ENCODE results near the gene ZNRF4. TPM values are rescaled to one million over a fixed set of nuclear protein-coding genes. Genes with fewer than 3 reads are reported as not detected.

The ZNRF4 gene
- polyA plus RNA-seq, 4 donors: not detected

DNA sequence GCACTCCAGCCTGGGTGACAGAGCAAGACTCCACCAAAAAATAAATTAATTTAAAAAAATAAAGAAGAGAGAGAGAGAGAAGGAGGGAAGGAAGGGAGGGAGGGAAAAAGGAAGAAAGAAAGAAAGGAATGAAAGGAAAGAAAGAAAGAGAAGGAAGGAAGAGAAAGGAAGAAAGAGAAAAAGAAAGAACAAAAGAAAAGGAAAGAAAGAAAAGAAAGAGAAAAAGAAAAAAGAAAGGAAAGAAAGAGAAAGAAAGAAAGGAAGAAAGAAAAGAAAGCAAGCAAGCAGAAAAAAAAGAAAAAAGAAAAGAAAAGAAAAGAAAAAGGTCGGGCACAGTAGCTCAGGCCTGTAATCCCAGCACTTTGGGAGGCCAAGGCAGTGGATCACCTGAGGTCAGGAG lies 14.9 kb upstream of the ZNRF4 start:
- DNase-seq (ENCODE audit: low read depth in 4 of 4, low spot score in 3 of 4): no peak

DNA sequence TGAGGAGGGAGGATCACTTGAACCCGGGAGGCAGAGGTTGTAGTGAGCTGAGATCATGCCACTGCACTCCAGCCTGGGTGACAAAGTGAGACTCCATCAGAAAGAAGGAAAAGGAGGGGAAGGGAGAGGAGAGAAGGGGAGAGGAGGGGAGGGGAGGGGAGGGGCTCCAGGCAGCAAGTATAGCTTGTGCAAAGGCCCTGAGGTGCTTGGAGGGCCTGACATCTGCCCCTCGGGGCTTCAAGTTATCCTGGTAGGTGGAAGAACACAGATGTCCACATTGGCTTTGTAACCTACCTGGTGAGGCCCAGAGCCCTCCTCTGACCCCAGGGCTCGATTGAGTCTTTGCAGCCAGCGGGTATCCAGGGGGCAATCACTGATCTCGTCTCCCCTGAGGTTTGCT lies 11.5 kb upstream of the ZNRF4 start:
- DNase-seq (ENCODE audit: low read depth in 4 of 4, low spot score in 3 of 4): no peak

DNA sequence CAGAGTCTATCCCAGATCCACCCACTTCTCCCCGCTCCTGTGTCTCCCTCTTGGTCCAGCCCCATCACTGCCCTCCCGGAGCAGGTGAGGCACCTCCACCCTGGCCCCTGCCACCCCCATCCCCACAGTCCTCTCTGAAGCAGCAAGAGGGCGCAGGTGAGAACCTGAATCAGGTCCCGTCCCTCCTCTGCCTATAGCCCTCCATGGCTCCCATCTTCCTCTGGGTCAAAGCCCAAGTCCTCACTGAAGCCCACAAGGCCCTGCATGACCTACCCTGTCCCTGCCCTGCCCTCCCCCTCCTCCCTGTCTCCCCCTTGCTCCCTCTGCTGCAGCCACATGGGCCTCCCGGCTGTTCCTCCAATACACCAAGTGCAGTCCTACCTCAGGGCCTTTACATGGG lies 10.8 kb upstream of the ZNRF4 start:
- no peak for DNase-seq (ENCODE audit: low read depth in 4 of 4, low spot score in 3 of 4)

DNA sequence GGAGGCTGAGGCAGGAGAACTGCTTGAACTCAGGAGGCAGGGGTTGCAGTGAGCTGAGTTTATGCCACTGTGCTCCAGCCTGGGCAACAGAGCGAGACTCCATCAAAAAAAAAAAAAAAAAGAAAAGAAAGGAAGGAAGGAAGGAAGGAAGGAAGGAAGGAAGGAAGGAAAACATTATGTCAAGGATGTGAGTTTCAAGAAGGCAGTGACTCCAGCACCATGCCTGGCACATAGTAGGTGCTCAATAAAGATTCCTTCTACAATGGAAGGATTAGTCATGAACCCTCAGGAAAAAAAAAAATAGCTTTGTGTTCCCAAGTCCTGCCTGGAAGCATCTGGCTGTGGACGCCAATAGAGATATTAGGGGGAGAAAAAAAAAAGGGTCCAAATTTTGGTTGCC lies 10.1 kb upstream of the ZNRF4 start:
- DNase-seq (ENCODE audit: low read depth in 4 of 4, low spot score in 3 of 4): no peak

DNA sequence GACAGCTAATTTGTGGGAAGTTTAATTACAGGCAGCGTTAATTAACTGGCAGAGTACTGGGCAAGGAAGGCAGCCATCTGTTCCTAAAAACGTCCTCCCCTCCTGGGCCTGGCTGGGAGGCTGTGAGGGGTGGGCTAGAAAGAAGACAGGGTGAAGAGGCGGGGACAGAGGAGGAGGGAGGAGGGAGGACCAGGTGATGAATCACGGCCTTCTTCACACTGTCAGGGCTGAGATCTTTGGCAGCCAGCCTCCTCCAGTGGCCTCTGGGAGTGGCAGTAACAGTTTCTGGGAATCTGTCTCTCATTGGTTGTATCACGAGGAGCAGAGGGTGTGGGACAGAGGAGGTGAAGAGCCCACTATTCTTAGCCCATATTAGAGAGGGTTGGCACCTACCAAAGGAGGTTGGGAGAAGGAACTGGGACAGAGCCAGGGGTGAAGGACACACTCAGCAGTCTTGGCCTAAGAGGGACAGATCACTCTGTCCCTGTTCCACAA lies 9.6 kb upstream of the ZNRF4 start:
- DNase-seq (ENCODE audit: low read depth in 4 of 4, low spot score in 3 of 4): no peak

DNA sequence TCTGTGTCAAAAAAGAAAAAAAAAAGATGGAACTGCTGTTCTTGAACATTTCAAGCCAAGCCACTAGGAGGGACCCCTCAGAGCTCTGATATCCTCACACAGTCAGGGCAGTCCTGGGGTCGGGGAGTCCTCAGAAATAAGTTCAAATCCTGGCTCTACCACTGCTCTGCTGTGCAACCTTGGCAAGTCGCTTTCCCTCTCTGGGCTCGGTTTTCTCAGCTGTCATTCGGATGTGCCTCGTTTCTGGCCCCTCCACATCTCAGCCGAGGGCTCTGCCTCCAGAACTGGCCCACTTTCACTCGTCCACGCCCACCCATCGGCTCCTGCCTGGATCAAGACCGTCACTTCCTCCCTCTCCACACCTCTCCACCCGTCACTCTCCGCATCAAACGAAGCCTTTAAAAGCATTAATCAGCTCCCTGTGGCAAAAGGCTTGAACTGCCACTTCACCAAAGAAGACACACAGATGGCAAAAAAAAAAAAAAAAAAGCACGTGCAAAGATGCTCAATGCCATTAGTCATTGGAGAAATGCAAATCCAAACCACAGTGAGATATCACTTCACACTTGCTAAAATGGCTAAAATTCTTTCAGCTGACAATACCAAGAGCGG lies 7.4 kb upstream of the ZNRF4 start:
- DNase-seq (ENCODE audit: low read depth in 4 of 4, low spot score in 3 of 4): no peak

DNA sequence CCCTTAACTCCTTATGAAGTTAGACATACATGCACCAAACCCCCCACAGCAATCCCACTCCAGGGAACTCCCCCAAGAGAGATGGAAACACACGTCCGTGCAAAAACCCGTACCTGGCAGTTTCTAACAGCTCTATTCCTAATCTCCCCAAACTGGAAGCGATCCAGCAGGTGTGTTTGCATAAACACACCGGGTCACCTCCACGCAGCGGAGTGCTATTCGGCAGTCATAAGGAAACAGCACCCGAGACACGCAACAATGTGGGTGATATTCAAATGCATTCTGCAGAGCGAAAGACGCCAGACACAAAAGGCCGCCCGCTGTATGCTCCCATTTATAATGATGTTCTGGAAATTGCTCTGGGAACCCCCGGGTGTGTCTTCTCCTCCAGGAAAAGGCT lies 6.8 kb upstream of the ZNRF4 start:
- no peak for DNase-seq (ENCODE audit: low read depth in 4 of 4, low spot score in 3 of 4)

DNA sequence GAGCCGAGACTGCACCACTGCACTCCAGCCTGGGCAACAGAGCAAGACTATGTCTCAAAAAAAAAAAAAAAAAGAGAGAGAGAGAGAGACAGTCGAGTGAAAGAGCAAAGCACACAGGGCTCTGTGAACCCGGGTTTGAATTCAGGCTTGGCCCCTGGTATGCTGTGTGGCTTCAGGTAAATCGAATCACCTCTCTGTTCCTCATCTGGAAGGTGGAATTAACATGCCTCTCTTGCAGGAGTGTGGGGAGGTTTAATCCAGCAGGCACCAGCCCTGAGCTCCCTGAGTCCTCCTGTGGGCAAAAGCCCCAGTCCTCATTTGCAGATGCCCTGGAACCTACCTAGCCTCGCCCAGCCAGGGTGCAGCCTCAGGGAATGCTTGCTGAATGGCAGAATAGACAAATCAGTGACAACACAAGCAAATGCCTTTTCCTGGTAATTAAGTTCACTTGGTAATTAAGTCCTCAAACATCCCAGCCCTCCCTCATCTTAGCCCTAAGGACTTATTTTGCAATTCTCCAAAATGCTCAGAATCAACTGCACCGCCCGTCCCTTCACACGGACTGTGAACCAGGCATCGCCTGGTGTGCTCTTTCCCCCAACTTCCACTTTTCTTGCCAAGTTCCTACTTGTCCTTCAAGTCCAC lies 4.6 kb upstream of the ZNRF4 start:
- DNase-seq (ENCODE audit: low read depth in 4 of 4, low spot score in 3 of 4): no peak

DNA sequence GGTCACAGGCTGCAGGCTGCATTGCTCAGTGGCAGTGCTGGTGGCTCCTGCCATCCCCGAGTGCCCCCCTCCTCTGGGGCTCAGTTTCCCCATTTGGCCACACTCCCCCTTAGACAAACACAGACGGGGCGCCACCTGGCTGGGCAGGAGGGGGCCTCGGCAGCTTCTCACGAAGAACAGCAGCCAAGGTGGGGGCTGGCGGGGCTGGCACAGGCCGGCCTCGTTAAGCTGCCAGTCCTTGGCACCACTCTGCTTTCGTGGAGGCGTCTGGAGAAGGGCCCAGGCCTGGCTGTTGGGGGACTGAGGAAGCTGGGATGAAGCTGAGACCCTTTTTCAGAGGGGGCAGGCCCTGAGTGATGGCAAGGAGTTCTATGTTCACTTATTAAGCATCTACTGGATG lies 3.7 kb upstream of the ZNRF4 start:
- DNase-seq (ENCODE audit: low read depth in 4 of 4, low spot score in 3 of 4): no peak

DNA sequence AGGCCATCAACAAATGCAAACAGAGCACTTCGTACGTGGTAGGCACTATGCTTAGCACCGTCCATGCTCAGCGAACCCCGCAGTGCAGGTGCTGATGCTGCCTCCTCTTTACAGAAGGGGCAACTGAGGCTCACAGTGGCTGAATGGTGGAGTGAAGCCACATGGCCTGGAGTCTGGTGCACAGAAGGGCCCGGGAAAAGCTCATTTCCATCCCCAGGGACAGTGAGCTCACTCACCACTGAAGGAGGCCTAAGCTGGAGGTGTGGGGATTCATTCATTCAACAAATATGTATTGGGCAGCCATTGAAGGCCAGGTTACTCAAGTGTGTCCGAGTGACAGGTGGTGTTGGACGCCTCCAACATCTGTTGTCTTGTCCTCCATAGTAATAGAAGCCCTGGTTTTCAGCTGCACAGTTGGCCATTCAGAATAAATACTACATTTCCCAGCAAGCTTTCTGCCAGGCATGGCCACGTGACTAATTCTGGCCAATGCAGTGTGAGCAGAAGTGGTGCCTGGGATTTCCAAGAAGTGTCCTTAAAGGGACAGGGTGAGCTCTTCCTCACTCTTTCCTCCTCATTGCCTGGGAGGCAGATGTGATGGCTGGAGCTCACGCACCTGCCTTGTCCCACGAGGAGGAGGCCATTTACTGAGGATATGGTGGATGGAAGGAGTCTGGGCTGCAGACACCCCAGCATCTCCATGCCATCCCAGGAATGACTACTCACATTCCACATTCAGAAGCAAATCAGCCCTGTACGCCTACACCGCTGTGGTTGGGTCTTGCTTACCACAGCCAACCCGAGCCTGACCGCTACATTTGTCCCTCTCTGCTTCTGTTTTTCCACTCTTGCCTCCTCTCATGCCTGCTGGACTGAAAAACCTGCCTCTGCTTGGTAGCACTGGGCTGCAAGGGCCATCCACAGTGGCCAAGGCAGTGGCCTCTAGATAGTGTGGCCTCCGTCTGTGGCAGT lies 2.3 kb upstream of the ZNRF4 start:
- DNase-seq (ENCODE audit: low read depth in 4 of 4, low spot score in 3 of 4): no peak

DNA sequence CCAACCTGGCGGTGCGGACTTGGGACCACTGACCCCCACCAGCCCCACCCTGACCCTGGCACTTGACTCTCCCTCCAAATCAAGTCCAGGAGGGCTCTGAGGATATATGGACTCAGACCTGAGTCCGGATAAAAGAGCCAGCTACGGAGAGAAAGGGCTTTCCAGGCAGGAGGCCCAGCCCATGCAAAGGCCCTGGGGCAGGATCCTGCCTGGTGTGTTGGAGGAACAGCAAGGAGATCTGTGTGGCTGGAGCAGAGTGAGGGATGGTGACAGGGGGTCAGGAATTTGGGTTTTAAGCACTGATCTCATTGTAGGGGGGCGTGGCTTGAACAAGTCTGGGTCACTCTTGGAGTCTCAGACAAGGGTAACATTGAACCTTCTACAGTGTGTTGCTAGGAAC lies 474 bp upstream of the ZNRF4 start:
- DNase-seq (ENCODE audit: low read depth in 4 of 4, low spot score in 3 of 4): no peak

DNA sequence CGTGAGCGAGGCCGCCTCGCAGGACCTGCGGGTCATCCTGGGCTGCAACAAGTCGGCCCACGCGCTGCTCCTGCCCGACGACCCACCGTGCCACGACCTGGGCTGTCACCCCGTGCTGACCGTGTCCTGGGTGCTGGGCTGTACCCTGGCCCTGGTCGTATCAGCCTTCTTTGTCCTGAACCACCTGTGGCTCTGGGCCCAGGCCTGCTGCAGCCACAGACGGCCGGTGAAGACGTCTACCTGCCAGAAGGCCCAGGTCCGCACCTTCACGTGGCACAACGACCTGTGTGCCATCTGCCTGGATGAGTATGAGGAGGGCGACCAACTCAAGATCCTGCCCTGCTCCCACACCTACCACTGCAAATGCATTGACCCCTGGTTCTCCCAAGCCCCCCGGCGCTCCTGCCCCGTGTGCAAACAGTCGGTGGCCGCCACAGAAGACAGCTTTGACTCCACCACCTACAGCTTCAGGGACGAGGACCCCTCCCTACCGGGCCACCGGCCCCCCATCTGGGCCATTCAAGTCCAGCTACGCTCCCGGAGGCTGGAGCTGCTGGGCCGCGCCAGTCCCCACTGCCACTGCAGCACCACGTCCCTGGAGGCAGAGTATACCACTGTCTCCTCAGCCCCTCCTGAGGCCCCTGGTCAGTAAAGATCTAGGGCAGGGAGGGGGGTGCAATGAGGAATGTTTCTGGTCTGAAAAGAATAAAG lies 1.1 kb downstream of the ZNRF4 start:
- DNase-seq (ENCODE audit: low read depth in 4 of 4, low spot score in 3 of 4): no peak

DNA sequence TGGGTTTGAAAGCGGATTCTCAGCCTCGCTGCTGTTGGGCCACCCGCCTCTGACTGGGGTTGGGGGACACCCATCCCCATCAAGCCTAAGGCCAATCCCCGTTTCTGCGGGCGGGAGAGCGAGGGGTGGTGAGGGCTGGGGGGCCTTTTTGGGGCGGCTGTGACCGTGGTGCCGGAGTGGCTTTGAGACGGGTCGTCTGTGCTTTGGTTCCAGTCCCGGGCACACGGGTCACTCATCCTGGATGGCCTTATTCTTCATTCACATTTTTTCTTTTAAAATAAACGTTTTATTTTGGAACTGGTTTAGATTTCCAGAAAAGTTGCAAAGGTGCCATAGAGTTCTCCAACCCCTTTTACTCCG lies 1.6 kb downstream of the ZNRF4 start:
- DNase-seq (ENCODE audit: low read depth in 4 of 4, low spot score in 3 of 4): no peak

DNA sequence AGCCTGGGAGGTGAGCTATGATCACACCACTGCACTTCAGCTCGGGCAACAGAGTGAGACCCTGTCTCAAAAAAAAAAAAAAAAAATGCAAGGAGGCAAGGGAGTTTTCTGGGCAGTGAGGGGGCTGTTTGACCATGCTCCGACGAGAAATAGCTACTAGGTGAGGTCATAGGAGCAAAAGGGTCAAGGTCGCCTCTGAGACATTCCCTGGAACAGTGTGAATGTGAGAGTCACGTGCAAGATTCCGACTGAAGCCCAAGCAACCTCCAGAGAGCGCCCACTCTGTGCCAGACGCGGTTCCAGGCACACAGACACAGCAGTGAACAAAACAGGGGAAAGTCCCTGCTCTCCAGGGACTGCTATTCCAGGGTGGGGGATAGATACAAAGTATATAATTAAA lies 2.5 kb downstream of the ZNRF4 start:
- DNase-seq (ENCODE audit: low read depth in 4 of 4, low spot score in 3 of 4): no peak

DNA sequence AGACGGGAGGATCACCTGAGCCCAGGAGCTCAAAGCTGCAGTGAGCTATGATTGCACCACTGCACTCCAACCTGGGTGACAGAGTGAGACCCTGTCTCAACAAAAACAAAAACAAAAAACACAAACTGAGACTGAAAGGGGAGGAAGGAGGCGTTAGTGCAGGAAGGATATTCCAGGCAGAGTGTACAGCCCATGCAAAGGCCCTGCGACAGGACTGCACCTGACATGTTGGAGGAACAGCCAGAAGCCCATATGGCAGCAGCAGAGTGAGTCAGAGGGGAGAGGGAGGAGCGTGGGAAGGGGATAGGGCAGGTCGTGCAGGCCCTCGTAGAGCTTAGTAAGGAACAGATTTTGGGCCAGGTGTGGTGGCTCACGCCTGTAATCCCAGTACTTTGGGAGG lies 3.2 kb downstream of the ZNRF4 start:
- no peak for DNase-seq (ENCODE audit: low read depth in 4 of 4, low spot score in 3 of 4)

DNA sequence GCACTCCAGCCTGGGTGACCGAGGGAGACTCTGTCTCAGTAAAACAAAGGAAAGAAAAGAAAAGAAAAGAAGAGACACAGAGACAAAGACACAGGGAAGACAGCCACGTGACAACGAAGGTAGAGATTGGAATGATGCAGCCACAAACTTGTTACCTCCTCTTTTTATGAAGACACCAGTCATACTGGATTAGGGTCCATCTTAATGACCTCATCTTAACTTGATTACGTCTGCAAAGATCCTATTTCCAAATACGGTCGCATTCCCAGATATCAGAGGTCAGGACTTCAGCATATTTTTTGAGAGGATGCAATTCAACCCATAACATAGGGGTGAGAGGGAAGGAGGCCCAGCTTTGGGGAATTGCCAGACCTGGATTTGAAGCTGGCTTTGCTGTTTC lies 4.1 kb downstream of the ZNRF4 start:
- DNase-seq (ENCODE audit: low read depth in 4 of 4, low spot score in 3 of 4): no peak

DNA sequence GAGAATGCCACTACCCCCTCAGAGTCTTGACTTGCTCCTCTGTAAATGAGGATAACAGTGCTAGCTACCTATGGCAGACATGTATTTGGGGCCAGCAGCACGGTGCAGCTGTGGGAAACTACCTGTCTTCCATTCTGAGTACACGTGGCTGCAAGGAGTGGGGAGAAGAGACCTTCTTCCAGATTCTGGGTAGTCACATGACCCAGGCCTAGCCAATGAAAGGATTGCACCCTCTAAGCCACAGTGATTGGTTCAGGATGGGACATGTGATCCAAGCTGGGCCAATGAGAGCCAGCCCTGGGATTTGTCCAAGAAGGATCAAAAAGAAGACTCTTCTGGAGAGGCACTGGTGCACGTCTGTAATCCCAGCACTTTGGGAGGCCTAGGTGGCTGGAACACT lies 5.5 kb downstream of the ZNRF4 start:
- DNase-seq (ENCODE audit: low read depth in 4 of 4, low spot score in 3 of 4): no peak

DNA sequence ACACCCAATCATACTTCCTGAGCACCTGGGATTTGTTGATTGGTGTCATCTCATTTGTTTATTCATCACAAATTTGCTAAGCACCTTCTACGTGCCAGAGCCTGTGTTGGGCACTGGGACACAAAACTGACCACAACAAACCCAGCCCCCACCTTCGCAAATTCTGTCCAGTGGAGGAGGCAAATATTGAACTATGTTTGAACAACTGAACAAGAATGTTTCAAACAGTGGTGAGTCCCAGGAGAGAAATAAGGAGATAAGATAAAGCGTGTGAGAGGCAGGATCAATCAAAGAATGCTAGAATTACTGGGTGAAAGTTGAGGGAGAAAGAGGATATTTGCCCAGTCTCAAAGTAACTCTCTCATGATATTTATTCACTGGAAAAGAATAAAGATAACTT lies 8.7 kb downstream of the ZNRF4 start:
- DNase-seq (ENCODE audit: low read depth in 4 of 4, low spot score in 3 of 4): no peak

DNA sequence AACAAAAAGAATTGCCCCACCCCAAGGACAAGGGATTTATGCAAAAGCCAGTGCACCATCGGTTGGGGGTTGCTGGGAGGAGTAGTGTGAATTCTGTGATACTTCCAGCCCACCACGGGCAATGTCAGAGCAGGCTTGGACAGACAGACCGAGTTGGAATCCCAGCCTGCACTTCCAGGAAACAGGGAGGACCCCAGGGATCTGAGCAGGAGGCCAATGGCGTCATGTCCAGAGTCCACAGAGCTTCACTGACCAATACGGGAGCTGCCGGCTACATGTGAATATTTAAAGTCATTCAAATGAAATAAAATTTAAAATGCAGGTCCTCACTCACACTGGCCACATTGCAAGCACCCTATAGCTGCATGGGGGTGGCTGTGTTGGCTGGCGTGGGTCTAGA lies 10.9 kb downstream of the ZNRF4 start:
- no peak for DNase-seq (ENCODE audit: low read depth in 4 of 4, low spot score in 3 of 4)

DNA sequence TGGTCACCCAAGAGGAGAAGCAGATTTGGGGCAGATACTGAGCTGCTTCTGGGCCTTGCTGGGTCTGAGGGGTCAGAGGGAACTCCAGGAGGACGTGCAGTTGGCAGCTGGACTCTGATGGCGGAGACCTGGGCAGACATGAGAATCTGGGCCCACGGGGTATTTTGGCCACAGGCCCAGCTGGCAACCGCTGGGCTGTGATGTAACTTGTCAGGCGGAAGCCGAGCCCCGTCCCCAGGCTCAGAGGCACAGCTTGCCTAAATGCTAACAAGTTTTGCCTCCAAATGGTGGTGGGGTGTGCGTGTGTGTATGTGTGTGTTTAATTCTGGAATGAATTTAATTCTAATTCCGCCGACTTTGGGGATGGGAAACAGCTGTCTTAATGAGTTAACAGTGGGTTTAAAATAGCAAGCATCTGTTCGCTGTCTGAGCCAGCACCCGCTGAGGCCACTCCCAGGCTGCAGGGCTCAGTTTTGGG lies 11.6 kb downstream of the ZNRF4 start:
- DNase-seq (ENCODE audit: low read depth in 4 of 4, low spot score in 3 of 4): no peak

DNA sequence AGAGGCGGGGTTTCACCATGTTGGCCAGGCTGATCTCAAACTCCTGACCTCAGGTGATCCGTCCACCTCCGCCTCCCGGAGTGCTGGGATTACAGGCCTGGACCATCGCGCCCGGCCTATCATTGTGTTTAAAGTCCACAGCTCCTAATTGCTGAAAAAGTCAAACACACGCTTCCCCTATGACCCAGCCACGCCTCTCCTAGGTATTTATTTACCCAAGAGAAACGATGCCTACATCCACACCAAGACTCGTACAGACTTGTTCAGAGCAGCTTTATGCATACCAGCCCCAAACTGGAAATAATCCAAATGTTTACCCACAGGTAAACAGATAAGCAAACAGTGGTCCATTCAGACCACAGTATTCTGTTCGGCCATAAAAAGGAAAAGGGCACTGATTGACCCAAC lies 15.1 kb downstream of the ZNRF4 start:
- DNase-seq (ENCODE audit: low read depth in 4 of 4, low spot score in 3 of 4): no peak
